ENCODE measurements around the gene PRKACA. TPM values are rescaled to one million over a fixed set of nuclear protein-coding genes. Genes with fewer than 3 reads are reported as not detected.
"Not testable (repeated sequence)": the region's sequence is repeated elsewhere in the genome, so short reads cannot be mapped to it uniquely, and the experiment has no call there.

Gene PRKACA
- total RNA-seq, 1 donor from 2014 or later = 37.9 TPM

GRCh38 chr19:14048443-14049153, 69.0 kb downstream of the PRKACA start:
- DNase-seq (ENCODE audit: low read depth, low spot score) = no peak

GRCh38 chr19:14047866-14048265, 69.7 kb downstream of the PRKACA start:
- not testable (repeated sequence) for DNase-seq (ENCODE audit: low read depth, low spot score)

- DNase-seq (ENCODE audit: low read depth, low spot score) = peak; percentile 55
Measured at GRCh38 chr19:14042659-14043608, 74.6 kb downstream of the PRKACA start.

Other genes starting within 250 kb of the PRKACA start
- gene NANOS3, start 240.6 kb downstream of the PRKACA start, total RNA-seq = not detected in 2 replicates
- gene BRME1, start 211.6 kb downstream of the PRKACA start, total RNA-seq = 0.63 and 0.73 TPM in 2 replicates
- 6.2 and 6.6 TPM in 2 replicates for gene CC2D1A, start 211.6 kb downstream of the PRKACA start, total RNA-seq
- 0.04 and 0.13 TPM in 2 replicates for gene PODNL1, start 179.3 kb downstream of the PRKACA start, total RNA-seq
- gene DCAF15, start 165.3 kb downstream of the PRKACA start, total RNA-seq = 10.5 and 15.2 TPM in 2 replicates
- 1.7 and 2.4 TPM in 2 replicates for gene RFX1, start 111.4 kb downstream of the PRKACA start, total RNA-seq
- not detected in 2 replicates for gene RLN3, start 89.6 kb downstream of the PRKACA start, total RNA-seq
- 4.1 and 8.6 TPM in 2 replicates for gene IL27RA, start 86.0 kb downstream of the PRKACA start, total RNA-seq
- gene PALM3, start 55.7 kb downstream of the PRKACA start, total RNA-seq = 0.07 and 0.32 TPM in 2 replicates
- gene MISP3, start 45.0 kb downstream of the PRKACA start, total RNA-seq = 0.14 and 0.46 TPM in 2 replicates
- gene C19orf67, start 32.0 kb downstream of the PRKACA start, total RNA-seq = 0.13 TPM in 1 of 2 replicates, not detected in the other
- gene SAMD1, start 27.0 kb downstream of the PRKACA start, total RNA-seq = 21.3 and 23.1 TPM in 2 replicates
- 15.3 and 21.5 TPM in 2 replicates for gene ASF1B, start 18.8 kb upstream of the PRKACA start, total RNA-seq
- gene ADGRL1, start 88.4 kb upstream of the PRKACA start, total RNA-seq = 1.4 and 2.2 TPM in 2 replicates